GM13977 (cell line): ENCODE measurements around the gene GSKIP.

Experiments used
- DNase-seq: peaks from one replicate; pipeline ENCODE4 v3.0.0; 2012; ENCODE audit warnings: low spot score
- in situ Hi-C: fragments of 300-500 bp; cut with MboI; formaldehyde crosslinking; loops from one replicate; pipeline ENCODE4 v1.12.0; 2022; ENCODE audit warnings: low sequenced_read_pairs, low pct_unique_long_range_greater_than_20kb, mixed read lengths, inconsistent platforms; ENCODE audit not compliant: unreplicated experiment
- TF ChIP-seq, protein P1 (sequence below): IDR thresholded peaks from 2 replicates; pipeline ENCODE4 v1.5.1; 2012; ENCODE audit warnings: mild to moderate bottlenecking, control low read depth; ENCODE audit not compliant: insufficient read depth; ENCODE audit errors: extremely low read depth, missing control alignments

GSKIP gene

GRCh38 chr14:96409701-96410100, 46.4 kb downstream of the GSKIP start:
- no peak for DNase-seq
- in situ Hi-C loops = no loop called here
- TF ChIP-seq, protein P1, sequence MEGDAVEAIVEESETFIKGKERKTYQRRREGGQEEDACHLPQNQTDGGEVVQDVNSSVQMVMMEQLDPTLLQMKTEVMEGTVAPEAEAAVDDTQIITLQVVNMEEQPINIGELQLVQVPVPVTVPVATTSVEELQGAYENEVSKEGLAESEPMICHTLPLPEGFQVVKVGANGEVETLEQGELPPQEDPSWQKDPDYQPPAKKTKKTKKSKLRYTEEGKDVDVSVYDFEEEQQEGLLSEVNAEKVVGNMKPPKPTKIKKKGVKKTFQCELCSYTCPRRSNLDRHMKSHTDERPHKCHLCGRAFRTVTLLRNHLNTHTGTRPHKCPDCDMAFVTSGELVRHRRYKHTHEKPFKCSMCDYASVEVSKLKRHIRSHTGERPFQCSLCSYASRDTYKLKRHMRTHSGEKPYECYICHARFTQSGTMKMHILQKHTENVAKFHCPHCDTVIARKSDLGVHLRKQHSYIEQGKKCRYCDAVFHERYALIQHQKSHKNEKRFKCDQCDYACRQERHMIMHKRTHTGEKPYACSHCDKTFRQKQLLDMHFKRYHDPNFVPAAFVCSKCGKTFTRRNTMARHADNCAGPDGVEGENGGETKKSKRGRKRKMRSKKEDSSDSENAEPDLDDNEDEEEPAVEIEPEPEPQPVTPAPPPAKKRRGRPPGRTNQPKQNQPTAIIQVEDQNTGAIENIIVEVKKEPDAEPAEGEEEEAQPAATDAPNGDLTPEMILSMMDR = no peak

DNA sequence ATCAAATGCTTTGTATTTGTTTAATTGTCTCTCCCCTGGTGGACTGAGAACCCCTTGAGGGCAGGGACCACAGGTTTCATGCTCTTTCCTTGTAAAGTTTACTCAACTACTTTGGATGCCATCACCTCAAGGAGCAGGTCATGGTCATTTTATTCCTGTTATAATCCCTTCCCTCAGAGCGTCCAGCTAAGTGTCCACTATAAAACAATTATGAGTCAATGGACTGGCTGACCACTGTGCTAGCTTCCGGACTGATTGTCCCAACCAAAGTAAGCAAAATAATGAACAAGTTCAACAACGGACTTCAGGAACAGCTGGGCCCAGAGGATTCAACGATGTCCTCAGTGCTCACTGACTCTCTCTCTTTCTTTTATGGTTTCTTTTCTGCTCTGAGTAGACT, 46.8 kb downstream of the GSKIP start:
- TF ChIP-seq, protein P1 = no peak
- in situ Hi-C loops = no loop called here
- no peak for DNase-seq

- no peak for DNase-seq
- TF ChIP-seq, protein P1 = no peak
- in situ Hi-C loops = no loop called here
Measured at GRCh38 chr14:96413526-96413925, 50.2 kb downstream of the GSKIP start.

GRCh38 chr14:96415559-96415958, 52.2 kb downstream of the GSKIP start:
- TF ChIP-seq, protein P1 = no peak
- in situ Hi-C loops = no loop called here
- no peak for DNase-seq

DNA sequence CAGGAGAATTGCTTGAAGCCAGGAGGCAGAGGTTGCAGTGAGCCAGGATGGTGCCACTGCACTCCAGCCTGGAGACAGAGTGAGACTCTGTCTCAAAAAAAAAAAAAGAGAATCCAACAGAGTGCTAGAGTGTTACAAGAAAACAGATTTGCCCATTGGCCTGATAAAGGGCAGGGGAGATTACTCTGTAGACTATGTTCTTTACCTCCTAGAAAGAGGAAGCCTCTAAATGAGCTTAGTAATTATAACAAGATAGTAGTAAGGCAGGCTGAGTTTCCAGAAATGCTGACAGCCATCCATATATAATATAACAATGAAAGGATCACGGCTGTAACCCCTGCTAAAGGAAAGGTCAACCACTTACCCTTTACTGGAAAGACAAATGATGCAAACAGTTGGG, 53.0 kb downstream of the GSKIP start:
- DNase-seq = no peak
- TF ChIP-seq, protein P1 = no peak
- in situ Hi-C loops = no loop called here

DNA sequence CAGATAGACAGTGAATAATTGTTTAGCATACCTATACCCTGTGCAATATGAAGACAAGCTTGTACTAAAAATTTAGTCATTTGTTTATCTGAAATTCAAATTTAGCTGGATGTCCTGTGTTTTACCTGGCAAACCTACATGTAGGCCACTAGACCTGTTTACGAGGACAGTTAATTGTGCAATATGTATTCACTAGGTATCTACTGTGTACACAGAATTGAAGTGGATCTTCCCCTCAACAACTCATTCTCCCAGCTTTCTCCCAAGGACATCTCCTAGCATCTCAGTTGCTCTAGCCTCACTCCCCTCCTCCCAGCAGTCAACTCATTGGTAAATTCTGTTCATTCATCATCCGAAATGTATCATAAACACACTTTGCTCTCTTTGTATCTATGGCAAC, 53.9 kb downstream of the GSKIP start:
- no peak for DNase-seq
- in situ Hi-C loops = no loop called here
- TF ChIP-seq, protein P1 = no peak

- no peak for DNase-seq
- TF ChIP-seq, protein P1 = no peak
- in situ Hi-C loops = no loop called here
Measured at GRCh38 chr14:96418075-96418474, 54.7 kb downstream of the GSKIP start.
